GM18907 (cell line): Measurements from ENCODE around the gene SKI.

Source experiments
- ATAC-seq: cut with Tn5 transposase; IDR thresholded peaks from one replicate; pipeline ENCODE4 v1.9.1; 2021; ENCODE audit warnings: mild to moderate bottlenecking, moderate library complexity; ENCODE audit not compliant: unreplicated experiment

Gene SKI

DNA sequence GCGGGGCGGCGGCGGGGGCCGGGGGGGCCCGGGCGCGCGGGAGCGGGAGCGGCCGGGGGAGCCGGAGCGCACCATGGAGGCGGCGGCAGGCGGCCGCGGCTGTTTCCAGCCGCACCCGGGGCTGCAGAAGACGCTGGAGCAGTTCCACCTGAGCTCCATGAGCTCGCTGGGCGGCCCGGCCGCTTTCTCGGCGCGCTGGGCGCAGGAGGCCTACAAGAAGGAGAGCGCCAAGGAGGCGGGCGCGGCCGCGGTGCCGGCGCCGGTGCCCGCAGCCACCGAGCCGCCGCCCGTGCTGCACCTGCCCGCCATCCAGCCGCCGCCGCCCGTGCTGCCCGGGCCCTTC is 546 bp downstream of the SKI start:
- no peak for ATAC-seq

DNA sequence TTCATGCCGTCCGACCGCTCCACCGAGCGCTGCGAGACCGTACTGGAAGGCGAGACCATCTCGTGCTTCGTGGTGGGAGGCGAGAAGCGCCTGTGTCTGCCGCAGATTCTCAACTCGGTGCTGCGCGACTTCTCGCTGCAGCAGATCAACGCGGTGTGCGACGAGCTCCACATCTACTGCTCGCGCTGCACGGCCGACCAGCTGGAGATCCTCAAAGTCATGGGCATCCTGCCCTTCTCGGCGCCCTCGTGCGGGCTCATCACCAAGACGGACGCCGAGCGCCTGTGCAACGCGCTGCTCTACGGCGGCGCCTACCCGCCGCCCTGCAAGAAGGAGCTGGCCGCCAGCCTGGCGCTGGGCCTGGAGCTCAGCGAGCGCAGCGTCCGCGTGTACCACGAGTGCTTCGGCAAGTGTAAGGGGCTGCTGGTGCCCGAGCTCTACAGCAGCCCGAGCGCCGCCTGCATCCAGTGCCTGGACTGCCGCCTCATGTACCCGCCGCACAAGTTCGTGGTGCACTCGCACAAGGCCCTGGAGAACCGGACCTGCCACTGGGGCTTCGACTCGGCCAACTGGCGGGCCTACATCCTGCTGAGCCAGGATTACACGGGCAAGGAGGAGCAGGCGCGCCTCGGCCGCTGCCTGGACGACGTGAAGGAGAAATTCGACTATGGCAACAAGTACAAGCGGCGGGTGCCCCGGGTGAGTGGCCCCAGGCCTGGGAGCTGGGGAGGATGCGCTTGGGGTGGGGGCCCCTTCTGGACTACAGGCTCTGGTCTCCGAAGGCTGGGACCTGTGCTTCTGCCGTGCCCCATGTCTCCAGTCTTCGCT is 1.1 kb downstream of the SKI start:
- no peak for ATAC-seq

DNA sequence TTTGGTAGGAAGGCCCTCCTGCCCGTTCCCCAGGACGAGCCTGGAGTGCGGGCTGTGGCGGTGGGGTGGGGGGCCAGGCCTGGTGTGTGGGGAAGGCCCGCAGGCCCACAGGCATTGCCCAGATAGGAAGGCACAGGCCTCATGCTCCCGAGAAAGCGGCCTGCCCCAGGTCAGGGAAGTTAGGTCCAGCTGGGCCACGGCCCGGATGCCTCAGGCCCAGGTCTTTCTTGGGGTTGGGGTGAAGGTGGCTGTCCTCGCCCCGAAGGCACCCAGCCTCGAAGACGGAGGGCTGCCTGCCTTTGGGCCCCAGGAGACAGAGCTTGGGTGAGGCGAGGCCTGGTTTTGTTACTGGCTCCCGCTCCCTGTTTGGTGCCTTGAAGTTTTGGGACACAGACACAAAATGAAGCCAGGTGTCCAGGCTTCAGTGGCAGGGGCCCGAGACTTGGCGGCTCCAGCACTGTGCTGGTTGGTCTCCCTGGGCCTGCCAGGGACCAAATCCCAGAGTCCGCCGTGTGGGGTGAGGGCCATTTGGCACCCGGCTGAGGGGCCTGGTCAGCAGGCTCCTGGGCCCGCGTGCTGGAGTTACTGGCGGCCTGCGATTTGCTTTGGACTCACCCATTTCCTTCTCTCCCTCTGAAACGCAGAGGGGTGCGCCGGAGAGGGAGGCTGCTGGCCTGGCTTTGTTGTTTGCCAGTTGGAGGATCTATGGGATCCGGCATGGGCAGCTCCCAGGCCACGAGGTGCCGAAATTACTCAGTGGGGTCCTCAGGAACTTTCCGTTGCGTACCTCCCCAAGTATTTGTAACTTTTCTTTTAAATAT is 2.0 kb downstream of the SKI start:
- ATAC-seq = no peak

DNA sequence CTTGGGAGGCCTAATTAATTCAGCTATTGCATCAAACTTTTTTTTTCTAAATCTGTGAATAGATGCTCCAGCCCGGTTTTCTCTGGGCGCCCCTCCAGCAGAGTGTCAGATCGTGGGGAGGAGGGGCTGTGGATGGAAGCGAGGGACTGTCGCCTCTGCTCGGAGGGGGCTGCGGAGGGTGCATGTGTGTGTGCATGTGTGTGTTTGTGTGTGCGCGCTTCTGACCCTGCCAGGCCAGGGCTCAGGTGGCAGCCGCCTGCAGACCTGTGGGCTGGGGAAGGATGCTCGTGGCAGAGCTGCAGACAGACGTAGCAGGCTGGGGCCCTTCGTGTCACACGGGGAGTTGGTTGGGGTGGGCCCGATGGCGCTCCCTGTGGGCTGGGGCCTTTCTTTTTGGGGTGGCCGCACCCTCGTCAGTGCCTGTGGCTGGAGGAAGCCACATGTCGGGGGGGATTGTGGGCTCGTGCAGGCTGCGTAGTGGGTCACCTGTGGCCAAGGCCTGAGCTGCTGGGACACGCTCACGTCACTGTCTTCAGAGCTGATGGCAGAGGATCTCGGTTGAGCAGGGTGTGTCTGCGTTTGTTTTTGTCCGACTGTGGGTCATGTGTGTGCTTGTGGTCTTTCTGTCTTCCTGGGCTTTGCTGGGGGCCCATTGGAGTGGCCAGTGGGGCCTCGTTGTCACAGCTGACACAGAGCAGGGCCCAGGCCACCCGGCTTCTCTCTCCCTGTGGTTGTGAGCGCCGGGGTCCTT is 2.8 kb downstream of the SKI start:
- ATAC-seq = no peak

DNA sequence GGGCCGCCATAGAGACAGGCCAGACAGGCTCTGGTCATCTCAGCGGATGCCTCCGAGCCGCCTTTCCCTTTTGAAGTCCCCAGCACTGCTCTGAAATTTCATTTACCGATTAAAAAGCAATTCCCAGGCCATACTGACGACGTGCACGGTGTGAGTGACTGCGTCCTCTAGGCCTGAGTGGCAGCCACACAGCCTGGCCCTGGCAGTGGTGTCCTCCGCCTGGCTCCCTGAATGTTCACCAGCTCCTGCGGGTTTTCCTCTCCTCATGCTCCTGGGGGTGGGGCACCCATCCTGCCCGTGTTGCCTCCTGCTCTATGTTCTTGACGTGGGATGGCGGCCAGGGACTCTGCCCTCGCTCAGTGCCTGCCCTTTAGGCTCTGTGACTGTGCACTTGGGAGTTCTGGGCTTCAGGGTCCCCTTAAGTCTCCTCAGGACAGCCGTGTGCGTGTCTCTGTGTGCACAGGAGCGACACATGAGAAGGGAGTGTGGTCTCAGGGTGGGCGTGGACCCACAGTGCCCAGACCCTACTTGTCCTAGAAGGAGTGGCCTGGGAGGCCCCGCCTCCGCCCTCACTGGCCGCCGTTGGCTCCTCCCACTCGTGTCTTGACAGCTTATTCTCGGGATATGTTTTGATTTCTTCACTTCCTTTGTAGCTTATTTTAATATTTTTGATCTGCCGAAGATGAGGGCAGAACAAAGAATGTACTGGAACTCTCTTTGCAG is 3.6 kb downstream of the SKI start:
- no peak for ATAC-seq

DNA sequence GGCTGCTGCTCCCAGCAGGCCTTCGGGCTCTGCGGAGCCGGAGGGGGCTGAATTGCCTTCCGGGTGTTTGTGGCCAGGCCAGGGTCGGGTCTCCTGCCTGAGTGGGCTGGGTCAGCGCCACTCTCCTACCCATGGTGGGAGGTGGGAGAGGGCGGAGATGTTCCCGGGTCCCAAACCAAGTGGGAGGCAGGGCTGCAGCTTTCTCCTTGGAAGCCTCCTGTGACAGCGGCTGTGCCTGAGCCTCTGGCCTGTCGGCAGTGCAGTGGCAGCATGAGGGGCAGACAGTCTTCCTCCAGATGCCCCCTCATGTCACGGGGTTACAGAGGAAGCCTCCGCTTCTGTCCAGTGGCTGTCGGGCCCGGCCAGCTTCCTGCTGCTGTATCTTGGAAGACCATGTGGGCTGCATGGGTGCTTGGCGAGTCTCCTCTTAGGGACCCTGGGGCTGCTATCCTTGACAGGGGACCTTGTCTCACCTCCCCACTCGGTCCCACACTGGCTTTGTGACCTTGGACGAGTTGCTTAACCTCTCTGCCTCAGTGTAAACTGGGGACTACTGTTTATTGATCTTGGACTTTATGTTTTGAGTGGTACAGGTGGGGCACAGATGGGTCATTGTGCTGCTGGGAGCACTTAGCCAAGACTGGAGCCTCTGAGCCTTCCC is 4.3 kb downstream of the SKI start:
- ATAC-seq = no peak

DNA sequence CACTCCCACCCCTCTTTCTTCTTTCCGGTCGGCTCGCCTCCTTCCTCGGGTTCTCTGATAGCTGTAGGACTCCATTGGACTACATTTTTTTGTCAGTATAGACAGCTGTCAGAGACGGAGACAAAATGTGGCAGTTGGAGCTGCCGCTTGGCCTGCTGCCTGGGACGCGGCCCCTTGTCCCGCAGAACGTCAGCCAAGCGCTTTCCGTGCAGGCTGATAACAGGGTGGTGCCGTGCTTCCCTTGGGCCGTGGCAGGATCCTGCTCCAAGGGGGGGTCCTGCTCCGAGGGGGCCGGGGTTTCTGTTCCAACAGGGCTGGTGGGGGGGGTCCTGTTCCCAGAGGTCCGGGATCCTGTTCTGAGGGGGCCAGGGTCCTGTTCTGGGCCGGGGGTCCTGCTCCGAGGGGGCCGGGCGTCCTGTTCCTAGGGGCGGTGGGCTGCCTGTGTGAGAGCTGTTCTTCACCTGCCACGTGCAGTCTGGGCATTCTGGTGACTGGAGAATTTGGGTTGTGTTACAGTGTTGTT is 4.9 kb downstream of the SKI start:
- no peak for ATAC-seq

DNA sequence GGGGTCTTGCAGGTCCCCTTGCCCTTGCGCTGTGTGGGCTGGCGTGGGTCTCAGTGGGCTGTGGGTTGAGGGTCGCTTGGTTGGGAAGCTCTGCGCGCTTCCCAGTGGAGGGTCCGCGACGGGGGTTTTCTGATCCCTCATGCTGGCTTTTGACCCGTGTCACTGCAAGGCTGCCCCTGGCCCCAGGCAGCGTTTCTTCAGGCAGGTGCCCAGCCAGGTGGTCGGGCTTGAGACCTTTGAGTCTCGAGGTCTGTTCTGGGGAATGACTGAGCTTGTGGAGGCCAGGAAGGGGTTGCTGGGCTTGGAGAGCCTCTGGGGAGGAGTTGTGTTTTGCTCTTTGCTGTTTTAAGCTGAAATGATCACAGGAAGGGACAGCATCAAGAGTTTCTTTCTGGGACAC is 5.3 kb downstream of the SKI start:
- no peak for ATAC-seq

DNA sequence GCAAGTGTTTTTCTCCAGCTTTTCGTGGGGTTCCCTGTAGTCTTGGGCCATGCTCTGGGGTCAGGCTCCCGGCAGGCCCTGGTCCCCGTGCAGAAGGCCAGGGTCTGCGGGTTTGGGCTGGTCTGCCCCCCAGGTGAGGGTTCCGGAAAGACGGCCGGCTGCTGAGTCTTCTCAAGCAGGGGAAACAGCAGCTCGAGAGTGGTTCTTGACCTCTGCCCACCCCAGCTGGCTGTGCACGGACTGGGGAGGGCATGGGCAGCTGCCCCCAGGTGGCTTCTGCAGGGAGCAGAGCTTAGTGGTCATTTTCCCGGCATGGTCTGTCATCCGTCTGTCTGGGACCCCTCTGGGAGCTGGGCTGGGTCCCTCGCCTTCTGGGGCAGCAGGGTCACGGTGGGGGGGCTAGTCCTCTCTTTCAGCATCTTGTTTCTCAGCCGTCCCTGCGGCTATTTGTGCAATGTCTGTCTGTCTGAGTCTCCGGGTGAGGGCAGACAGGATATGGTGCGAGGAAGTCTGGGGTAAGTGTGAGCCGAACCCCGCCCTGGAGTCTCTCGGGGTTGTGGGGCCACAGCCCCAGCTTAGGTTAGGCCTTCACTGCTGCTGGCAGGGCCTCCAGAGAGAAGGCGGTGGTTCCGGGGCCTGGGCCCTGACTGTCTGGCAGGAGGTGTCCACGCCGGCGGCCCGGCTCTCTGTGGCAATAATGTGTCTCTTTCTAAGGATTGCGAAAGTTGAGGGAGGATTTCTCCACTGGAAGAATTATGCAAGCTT is 6.1 kb downstream of the SKI start:
- no peak for ATAC-seq

DNA sequence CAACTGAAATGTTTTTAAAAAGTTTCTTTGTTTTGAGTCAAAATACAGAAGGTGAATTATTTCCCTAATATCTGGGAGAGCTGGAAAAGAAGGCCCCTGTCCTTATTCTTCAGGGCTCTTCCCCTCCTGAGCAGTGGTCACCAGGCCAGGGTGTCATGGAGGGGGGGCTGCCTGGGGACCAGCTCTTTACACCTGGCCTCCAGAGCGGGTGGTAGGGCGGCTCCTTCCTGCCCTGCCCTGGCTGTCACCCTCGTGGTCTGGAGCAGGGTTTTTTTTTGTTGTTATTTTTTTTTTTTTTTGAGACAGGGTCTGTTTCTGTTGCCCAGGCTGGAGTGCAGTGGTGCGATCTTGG is 6.6 kb downstream of the SKI start:
- no peak for ATAC-seq

DNA sequence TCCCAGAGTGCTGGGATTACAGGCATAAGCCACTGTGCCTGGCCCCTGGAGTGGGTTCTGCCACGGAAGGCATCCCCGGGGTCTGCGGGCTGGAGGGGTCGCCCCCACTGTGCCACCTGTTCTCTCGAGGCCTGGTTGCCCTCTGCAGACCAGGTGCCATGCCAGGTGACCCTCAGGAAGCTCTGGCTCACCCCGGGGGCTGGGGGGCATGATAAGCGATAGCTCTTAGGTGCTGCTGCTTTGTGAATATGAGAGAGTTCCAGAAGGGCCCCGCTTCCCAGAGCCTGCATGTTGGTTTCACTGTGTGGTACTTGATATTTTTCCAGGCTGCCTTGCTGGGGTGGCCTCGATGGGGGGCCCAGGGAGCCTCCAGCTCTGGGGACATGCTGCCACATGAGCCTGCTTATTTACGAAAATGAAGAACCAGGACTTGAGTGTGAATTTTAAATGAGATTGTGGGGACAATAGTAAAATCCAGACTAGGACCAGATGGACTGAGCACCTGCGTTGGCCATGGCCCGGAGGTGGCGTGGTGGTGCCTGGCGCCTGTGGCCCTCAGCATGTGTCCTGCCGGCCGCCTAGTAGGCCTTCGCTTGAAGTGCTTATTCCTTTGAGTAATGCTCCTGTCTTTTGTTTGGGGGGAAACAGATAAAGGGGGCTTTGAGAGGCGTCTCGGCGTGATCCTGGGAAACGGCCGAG is 7.3 kb downstream of the SKI start:
- ATAC-seq = no peak

DNA sequence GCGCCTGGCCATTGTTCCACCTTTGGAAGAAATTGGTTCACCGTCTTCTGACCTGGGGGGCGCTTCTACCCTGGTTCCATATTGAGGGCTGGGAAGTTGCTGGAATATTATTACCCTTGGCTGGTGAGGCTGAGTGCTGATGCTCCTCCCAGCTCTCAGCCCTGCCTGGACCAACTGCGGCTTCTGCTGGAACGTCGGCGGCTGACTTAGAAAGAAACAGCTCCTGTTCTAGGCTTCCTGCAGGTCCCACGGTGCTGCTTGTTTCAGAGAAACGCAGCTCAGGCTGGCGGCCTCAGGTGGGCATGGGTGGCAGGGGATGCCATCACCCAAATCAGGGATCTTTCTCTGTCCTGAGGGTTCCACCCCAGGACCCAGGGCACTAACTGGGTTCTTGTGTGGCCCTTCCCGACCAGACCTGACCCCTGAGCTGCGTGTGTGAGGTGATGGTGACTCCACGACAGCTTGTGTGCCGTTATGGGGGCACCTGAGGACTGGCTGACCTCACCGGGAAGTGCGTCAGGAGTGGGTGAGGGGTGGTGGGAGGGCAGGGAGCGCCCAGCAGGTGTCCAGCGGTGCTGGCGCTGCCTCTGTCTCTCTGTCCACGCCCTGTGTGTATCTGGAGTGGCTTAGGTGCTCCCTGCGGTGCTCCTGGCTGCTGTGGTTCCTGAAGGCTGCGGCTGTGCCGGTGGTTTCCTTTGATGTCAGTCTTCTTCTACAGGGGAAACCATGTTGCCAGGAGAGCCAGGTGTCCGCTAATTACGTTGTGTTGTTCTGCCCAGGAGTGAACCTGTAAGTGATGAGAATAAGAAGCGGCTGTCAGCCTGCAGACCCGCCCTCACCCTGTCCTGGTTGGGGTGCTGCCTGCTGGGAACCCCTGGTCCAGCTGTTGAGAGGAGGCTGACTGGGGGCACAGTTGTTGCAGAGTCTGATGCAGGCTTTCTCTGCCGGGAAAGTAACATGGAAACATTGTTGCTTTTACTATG is 8.9 kb downstream of the SKI start:
- no peak for ATAC-seq

DNA sequence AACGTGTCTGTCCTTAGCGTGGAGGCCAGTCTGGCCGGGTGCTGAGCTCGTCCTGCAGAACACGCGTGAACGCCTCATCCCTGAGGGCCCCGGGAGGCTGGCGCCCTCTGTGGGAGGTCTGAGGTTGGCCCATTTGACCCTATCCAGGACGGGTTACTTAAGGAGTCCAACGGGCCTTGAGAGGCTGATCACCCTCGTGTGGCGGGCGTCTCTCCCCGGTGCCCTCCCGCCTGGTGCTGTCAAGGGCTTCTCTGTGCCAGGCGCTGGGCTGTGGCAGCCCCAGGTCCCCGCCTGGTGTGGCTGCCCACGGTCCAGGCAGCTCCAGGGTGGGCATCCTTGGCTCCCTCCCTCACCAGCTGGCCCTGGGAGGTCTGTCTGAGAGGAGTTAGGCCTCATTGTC is 9.7 kb downstream of the SKI start:
- ATAC-seq = no peak

DNA sequence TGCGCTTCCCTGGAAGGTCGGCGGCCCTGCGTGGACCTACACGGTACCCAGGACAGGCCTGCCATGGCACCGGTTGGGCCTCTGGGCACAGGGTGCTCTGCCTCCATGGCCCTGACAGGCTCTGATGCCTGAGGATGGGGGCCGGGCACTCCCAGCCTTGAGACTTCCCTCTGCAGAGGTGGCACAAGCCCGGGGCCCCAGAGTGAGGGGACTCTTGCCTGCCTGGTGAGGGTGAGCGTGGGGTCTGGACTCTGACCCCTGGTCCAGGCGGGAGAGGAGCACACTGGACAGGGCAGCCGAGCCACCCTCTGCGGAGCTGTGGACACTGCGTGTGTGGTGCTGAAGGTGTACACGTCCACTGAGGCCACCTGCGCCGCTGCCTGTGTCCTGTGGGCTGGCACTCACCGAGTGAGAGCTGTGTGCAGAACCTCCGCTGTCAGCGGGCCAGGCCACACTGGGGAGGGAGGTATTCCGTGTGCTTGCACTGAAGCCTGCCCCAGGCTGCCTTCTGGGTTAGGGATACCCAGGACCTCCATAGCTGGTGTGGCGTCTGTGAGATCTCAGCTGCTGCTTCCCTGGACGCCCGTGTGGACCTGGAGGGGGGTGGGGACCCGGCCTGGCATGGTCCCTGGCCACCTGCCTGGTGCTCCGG is 10.4 kb downstream of the SKI start:
- ATAC-seq = no peak

DNA sequence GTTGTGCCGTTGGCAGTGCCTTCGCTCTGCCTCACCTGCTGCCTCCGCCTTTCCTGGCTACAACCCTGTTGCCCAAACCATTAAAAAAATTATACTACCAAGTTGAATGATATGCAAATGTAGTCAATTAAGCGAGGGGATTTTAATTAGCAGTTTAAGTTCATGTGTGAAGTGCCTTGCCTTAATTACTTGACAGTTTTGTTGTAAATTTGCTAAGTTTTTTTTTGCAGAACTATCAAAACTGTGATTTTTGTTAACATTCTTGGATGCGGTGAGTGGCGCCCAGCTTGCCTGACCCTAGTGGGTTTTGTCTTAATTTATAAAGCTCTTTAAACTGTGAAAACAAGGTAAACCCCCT is 10.9 kb downstream of the SKI start:
- ATAC-seq = no peak

DNA sequence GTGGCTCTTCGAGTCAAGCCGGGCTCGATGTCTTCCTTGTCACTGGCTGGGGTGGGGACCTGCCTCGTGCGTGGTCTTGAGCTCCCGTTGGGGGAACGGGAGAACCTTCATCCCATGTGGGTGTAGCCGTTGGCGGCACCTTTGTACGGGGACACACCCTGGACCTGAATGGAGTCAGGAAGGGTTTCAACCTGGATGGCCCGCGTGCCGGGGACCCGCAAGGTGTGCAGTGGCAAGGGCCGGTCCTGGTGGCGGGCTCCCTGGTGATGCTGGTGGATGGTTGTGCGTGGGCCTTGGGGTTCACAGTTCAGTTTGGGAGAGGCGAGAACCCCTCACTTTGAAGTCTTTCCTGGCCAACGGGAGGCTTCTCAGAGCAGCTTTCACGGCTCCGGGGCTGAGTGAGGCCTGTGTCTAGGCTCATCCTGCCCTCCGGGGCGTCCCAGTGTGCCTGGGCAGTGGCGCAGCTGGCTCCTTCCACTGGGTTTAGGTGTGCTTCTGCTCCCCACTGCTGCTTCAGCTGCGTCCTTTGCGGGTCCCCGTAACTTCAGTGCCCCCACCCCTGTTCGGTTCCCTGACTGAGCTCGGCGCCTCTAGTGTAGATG is 11.4 kb downstream of the SKI start:
- ATAC-seq = no peak
